Neural cell (in vitro differentiated cells): Measurements from ENCODE around the gene DSCAML1. TPM values are rescaled to one million over a fixed set of nuclear protein-coding genes. Genes with fewer than 3 reads are reported as not detected.

ENCODE experiments used
- H2AFZ ChIP-seq: fragments of 200-600, 300-800 bp; sonication (generic), shearing (Covaris generic); 2 replicates; pipeline ENCODE4 v1.6.0; 2014; ENCODE audit warnings: low read depth, mild to moderate bottlenecking, antibody characterized with exemption, low read length, moderate library complexity
- H3F3A ChIP-seq: fragments of 200-600 bp; shearing (Covaris generic); 2 replicates; pipeline ENCODE4 v1.6.1; 2016; ENCODE audit warnings: mild to moderate bottlenecking, moderate library complexity, mixed read lengths, antibody characterized with exemption, low read length; ENCODE audit not compliant: insufficient read depth, poor library complexity, severe bottlenecking
- H3K27ac ChIP-seq: fragments of 200-600, 300-800 bp; sonication (generic), shearing (Covaris generic); 2 replicates; pipeline ENCODE4 v1.5.1; 2014; ENCODE audit warnings: mild to moderate bottlenecking, low read length, moderate library complexity
- H3K27me3 ChIP-seq: fragments of 300-800, 200-600 bp; sonication (generic), shearing (Covaris generic); 2 replicates; pipeline ENCODE4 v1.6.0; 2014; ENCODE audit warnings: mild to moderate bottlenecking, low read depth, low read length, moderate library complexity; ENCODE audit not compliant: insufficient read depth
- H3K36me3 ChIP-seq: fragments of 300-800, 200-600 bp; sonication (generic), shearing (Covaris generic); 2 replicates; pipeline ENCODE4 v1.5.1; 2014; ENCODE audit warnings: mild to moderate bottlenecking, antibody characterized with exemption, low read length, moderate library complexity; ENCODE audit not compliant: insufficient read depth
- H3K4me2 ChIP-seq: fragments of 300-800, 200-600 bp; sonication (generic), shearing (Covaris generic); 2 replicates; pipeline ENCODE4 v1.6.0; 2014; ENCODE audit warnings: mild to moderate bottlenecking, low read length
- H3K4me3 ChIP-seq: fragments of 300-800, 200-600 bp; sonication (generic), shearing (Covaris generic); 2 replicates; pipeline ENCODE4 v1.5.1; 2014; ENCODE audit warnings: mild to moderate bottlenecking, low read length, moderate library complexity
- H3K79me2 ChIP-seq: fragments of 200-600 bp; shearing (Covaris generic); replicated peaks from 2 replicates; pipeline ENCODE4 v1.6.0; 2014; ENCODE audit warnings: mild to moderate bottlenecking, low read length, moderate library complexity; ENCODE audit not compliant: insufficient read depth
- H3K9ac ChIP-seq: fragments of 300-800, 200-600 bp; sonication (generic), shearing (Covaris generic); 2 replicates; pipeline ENCODE4 v1.6.1; 2016; ENCODE audit warnings: mild to moderate bottlenecking, low read length, mixed read lengths
- H3K9me2 ChIP-seq: fragments of 200-600 bp; shearing (Covaris generic); 2 replicates; pipeline ENCODE4 v1.6.1; 2016; ENCODE audit warnings: mild to moderate bottlenecking, low read length, mixed read lengths; ENCODE audit not compliant: insufficient read depth
- H3K9me3 ChIP-seq: fragments of 200-600, 300-800 bp; sonication (generic), shearing (Covaris generic); 2 replicates; pipeline ENCODE4 v1.6.1; 2016; ENCODE audit warnings: mild to moderate bottlenecking, mixed run types, low read length, moderate library complexity, mixed read lengths
- H4K20me1 ChIP-seq: fragments of 200-600 bp; shearing (Covaris generic); 2 replicates; pipeline ENCODE4 v1.6.1; 2016; ENCODE audit warnings: mild to moderate bottlenecking, mixed run types; ENCODE audit not compliant: insufficient read depth
- CTCF ChIP-seq: fragments of 450-650 bp; IDR thresholded peaks from 2 replicates; pipeline ENCODE4 v1.5.1; 2014; ENCODE audit warnings: antibody characterized with exemption, mild to moderate bottlenecking, moderate library complexity; ENCODE audit not compliant: poor library complexity, severe bottlenecking
- EP300 ChIP-seq: fragments of 450-650 bp; conservative IDR thresholded peaks from 2 replicates; pipeline ENCODE4 v1.6.1; 2014; ENCODE audit warnings: antibody characterized with exemption, mild to moderate bottlenecking, moderate library complexity; ENCODE audit not compliant: poor library complexity, severe bottlenecking
- EZH2 ChIP-seq: fragments of 200-600, 300-800 bp; shearing (Covaris generic), sonication (generic); IDR thresholded peaks from 2 replicates; pipeline ENCODE4 v1.6.1; 2014; ENCODE audit warnings: antibody characterized with exemption, low read length, borderline replicate concordance, mild to moderate bottlenecking; ENCODE audit not compliant: insufficient read depth, poor library complexity, severe bottlenecking
- MXI1 ChIP-seq: fragments of 450-650 bp; conservative IDR thresholded peaks from 2 replicates; pipeline ENCODE4 v1.6.1; 2014; ENCODE audit warnings: antibody characterized with exemption, mild to moderate bottlenecking; ENCODE audit not compliant: poor library complexity, severe bottlenecking
- POLR2AphosphoS5 ChIP-seq: IDR thresholded peaks from 2 replicates; pipeline ENCODE4 v1.6.1; 2012
- RAD21 ChIP-seq: fragments of 450-650 bp; conservative IDR thresholded peaks from 2 replicates; pipeline ENCODE4 v1.6.1; 2014; ENCODE audit warnings: antibody characterized with exemption, mild to moderate bottlenecking, moderate library complexity
- REST ChIP-seq: IDR thresholded peaks from 2 replicates; pipeline ENCODE4 v1.6.1; 2012; ENCODE audit warnings: borderline replicate concordance
- SMC3 ChIP-seq: fragments of 450-650 bp; conservative IDR thresholded peaks from 2 replicates; pipeline ENCODE4 v1.6.1; 2014; ENCODE audit warnings: antibody characterized with exemption, mild to moderate bottlenecking, moderate library complexity; ENCODE audit not compliant: poor library complexity
- TAF1 ChIP-seq: IDR thresholded peaks from 2 replicates; pipeline ENCODE4 v1.6.1; 2012; ENCODE audit warnings: low read depth
- polyA plus RNA-seq: library from polyadenylated mRNA; depleted of rRNA; stranded (reverse); fragments of >200 nt; gene quantifications from 2 replicates; pipeline ENCODE4 v1.2.3, GENCODE V29; 2014

DSCAML1 gene
- polyA plus RNA-seq, 1 donor from 2014 or later, result 1.3 TPM

- Histone ChIP-seq H3K4me3 (no peak overlapping the region), H3K79me2 (no peaks in the 10 kb centered on the region), H3F3A (no peaks in the 10 kb centered on the region), H3K27me3 (no peaks in the 10 kb centered on the region), H3K9me3 (no peaks in the 10 kb centered on the region), H3K9me2 (no peaks in the 10 kb centered on the region), H4K20me1 (no peaks in the 10 kb centered on the region), H3K36me3 (no peaks in the 10 kb centered on the region), H3K4me2 (no peak overlapping the region), H3K27ac (no peak overlapping the region), H3K9ac (no peak overlapping the region), H2AFZ (no peak overlapping the region)
- TF ChIP-seq EZH2 (no peak), POLR2AphosphoS5 (no peak), CTCF (no peak), REST (no peak), TAF1 (no peak), MXI1 (no peak), RAD21 (no peak), SMC3 (no peak), EP300 (no peak)
These were observed 371.2 kb downstream of the DSCAML1 start for GRCh38 chr11:117425679-117426296.

GRCh38 chr11:117424781-117425180 lies 372.2 kb downstream of the DSCAML1 start:
- H2AFZ ChIP-seq, result no peak overlapping the region
- no peak overlapping the region for H3K9ac ChIP-seq
- no peaks in the 10 kb centered on the region for H3F3A ChIP-seq
- no peaks in the 10 kb centered on the region for H3K9me3 ChIP-seq
- H3K9me2 ChIP-seq, result no peaks in the 10 kb centered on the region
- no peak overlapping the region for H3K4me2 ChIP-seq
- H3K4me3 ChIP-seq, result no peak overlapping the region
- TF ChIP-seq EZH2, result no peak
- no peak for TF ChIP-seq CTCF
- TF ChIP-seq EP300, result no peak
- H4K20me1 ChIP-seq, result no peaks in the 10 kb centered on the region
- H3K36me3 ChIP-seq, result no peaks in the 10 kb centered on the region
- no peaks in the 10 kb centered on the region for H3K79me2 ChIP-seq
- no peaks in the 10 kb centered on the region for H3K27me3 ChIP-seq
- H3K27ac ChIP-seq, result no peak overlapping the region
